Fibroblast of mammary gland (primary cell): ENCODE results near the gene DUSP15.

ENCODE experiments used
- DNase-seq: peaks from one replicate; pipeline ENCODE4 v3.0.0-alpha.2; 2010; ENCODE audit warnings: low read depth
- H3K4me3 ChIP-seq: 2 replicates; pipeline ENCODE4 v1.5.1; 2011; ENCODE audit warnings: low read depth, mild to moderate bottlenecking, low read length, moderate library complexity; ENCODE audit not compliant: control insufficient read depth
- TF ChIP-seq, protein P1 (sequence below): conservative IDR thresholded peaks from 2 replicates; pipeline ENCODE4 v1.5.1; 2011; ENCODE audit warnings: low read depth, low read length, inconsistent platforms; ENCODE audit not compliant: control insufficient read depth, insufficient read depth

The DUSP15 gene

DNA sequence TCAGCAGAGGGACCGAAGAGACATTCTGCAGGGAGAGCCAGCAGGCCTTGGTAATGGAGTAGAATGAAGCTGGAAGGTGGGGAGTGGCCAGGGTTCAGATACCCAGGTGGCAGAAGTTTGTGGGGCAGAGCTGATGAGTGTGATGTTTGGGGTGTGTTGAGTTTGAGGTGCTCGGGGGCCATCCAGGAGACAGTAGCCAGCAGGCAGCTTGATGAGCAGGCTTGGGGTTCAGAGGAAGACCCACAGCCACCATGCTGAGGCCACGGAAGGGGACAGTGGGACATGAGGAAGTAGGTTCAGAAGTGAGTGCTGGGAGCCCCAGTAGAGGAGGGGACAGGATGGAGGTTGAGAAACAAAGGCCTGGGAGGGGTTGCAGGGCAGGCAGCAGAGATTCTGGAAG is 13.8 kb downstream of the DUSP15 start:
- TF ChIP-seq, protein P1, sequence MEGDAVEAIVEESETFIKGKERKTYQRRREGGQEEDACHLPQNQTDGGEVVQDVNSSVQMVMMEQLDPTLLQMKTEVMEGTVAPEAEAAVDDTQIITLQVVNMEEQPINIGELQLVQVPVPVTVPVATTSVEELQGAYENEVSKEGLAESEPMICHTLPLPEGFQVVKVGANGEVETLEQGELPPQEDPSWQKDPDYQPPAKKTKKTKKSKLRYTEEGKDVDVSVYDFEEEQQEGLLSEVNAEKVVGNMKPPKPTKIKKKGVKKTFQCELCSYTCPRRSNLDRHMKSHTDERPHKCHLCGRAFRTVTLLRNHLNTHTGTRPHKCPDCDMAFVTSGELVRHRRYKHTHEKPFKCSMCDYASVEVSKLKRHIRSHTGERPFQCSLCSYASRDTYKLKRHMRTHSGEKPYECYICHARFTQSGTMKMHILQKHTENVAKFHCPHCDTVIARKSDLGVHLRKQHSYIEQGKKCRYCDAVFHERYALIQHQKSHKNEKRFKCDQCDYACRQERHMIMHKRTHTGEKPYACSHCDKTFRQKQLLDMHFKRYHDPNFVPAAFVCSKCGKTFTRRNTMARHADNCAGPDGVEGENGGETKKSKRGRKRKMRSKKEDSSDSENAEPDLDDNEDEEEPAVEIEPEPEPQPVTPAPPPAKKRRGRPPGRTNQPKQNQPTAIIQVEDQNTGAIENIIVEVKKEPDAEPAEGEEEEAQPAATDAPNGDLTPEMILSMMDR, result no peak
- DNase-seq, result no peak
- H3K4me3 ChIP-seq, result no peak overlapping the region

DNA sequence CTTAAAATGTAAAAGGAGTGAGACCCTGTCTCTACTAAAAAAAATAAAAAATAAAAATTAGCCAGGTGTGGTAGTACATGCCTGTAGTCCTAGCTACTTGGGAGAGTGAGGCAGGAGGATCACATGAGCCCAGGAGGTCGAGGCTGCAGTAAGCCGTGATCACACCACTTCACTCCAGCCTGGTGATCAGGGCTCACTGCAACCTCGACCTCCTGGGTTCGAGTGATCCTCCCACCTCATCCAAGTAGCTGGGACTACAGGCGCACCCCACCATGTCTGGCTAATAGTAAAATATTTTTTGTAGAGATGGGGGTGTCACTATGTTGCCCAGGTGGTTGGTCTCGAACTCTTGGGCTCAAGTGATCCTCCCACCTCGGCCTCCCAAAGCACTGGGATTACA is 16.8 kb downstream of the DUSP15 start:
- TF ChIP-seq, protein P1, result no peak
- no peak overlapping the region for H3K4me3 ChIP-seq
- DNase-seq, result no peak

DNA sequence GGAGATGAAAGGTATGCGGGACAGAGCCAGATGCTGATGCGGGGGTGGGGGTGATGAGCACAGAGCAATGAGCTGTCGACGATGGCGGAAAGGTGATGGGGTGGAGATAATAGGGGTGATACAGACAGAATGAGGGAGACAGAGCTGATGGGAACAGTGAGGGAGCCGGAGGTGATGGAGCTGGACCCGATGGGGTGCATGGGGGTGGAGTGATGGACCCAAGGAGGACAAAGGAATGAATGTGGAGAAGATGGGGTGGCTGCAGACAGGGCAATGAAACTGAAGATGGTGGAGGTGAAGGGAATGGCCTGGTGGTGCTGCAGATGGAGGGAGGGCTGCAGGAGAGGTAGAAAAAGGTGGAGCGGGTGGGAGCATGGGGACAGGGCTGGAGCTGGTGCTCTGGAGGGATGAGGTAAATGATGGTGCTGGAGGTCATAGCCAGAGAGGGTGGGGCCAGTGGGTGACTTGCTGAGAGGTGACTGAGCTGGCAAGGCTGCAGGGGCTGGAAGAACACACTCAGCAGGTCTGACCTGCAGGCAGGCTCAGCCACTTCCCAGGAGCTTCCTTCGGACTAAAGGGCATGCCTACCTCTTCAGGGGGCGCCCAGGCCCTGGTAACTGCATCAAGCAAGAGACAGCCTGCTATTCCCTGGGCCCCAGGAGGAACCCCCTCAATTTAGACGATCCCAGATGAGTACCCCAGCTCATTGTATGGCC is 18.9 kb downstream of the DUSP15 start:
- no peak for DNase-seq
- H3K4me3 ChIP-seq, result no peak overlapping the region
- TF ChIP-seq, protein P1, result no peak

DNA sequence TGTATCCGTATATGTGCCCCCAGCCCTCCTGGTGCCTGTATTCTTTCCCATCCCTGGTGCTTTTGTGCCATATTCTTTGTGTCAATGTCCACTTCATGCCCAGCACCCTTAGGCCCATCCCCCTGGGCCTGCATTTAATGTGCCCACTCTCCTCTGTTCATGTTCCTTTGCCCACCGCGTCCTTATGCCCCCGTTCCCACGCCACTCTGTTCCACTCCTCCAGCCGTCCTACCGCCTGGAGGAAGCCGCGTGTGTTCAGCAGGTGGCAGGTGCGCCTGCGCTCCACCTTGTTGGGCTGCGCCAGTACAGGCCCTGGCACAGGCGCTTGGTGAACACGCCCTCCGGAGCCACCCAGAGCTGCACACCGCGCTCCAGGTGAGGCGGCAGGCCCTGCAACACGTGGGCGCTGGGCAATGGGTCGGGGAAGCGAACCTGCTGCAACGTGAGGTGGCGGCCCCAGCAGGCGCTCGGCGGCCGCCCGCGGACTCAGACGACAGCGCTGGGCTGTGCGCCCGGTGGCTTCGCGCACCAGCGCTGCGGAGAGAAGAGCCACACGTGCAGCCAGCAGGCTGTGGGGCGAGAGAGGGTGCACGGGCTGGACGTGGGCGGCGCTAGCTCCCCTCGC is 20.9 kb downstream of the DUSP15 start:
- TF ChIP-seq, protein P1, result no peak
- no peak overlapping the region for H3K4me3 ChIP-seq
- no peak for DNase-seq

DNA sequence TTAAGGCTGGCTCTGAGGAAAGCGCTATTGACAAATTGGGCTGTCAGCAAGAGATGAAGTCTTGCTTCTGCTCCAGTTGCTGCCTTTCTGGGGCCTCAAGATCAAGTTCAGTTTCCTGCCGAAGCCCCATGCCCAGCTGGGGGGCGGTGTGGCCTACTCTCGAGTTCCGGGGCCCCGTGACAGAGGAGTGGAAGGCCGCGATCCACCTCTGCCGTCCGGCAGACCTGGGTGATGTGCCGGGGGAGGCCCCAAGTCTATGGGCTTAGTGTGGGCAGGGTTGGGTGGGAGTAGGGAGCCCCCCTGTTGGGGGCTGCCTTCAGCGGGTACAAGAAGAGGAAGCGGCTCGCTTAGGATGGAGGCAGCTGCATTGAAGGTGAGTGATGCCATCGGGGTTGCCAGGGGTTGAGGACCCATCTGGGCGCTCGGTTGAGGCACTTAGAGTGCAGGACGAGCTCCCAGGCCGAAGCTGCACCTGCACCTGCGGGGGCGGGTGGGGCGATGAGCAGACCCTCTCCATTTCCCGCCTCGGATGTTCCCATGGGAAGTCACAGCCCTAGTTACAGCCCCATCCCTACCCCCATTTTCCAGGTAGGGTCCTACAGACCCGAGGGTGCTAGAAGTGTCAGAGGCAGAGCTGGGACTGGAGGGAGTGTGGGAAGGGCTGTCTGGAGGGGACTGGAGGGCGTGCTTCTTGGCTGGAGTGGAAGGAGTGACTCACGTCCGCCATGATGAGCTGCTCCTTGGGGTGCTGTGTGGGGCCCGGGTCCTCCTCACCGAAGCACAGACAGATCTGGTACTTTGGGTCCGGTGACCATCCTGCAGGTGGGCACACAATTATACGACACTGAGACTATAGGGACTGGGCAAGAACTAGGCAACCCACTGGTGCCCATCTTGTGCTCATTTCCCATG is 22.0 kb downstream of the DUSP15 start:
- DNase-seq, result no peak
- TF ChIP-seq, protein P1, result no peak
- no peak overlapping the region for H3K4me3 ChIP-seq

DNA sequence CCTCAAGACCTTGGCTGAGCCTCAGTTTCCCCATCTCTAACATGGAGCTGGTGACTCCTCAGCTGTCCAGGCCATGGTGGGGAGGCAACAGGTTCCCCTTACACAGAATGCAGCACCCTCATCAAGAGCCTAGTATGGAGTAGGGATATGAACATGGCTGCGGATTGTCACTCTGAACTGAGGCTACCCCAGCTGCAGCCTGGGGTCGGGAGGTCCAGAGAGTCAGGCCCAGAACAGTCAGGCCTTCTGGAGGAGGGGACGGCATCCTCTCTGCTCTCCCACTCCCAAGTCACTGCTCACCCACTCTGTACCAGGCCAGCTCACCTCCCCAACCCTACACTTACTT is 23.6 kb downstream of the DUSP15 start:
- TF ChIP-seq, protein P1, result no peak
- H3K4me3 ChIP-seq, result no peak overlapping the region
- DNase-seq, result no peak
